ENCODE results near the gene TCTN2. TPM values are rescaled to one million over a fixed set of nuclear protein-coding genes. Genes with fewer than 3 reads are reported as not detected.

Gene TCTN2
- total and polyA plus RNA-seq, 2 of the 8 experiments (the other 6 are each of a cell fraction or from before 2014, with no cell fraction given) = 7.5 to 8.4 TPM

DNA sequence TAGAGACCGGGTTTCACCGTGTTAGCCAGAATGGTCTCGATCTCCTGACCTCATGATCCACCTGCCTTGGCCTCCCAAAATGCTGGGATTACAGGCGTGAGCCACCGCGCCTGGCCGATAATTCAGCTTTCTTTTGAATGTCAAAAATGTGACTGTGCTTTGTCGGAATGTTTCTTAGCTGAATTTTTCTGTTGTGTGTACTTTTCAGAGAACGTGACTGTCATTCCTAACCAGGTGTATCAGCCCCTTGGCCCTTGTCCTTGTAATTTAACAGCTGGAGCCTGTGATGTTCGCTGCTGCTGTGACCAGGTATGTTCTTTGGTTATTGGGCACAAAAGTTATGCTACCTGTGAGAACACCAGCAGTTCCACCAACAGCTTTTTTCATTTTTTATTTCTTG lies 8.1 kb downstream of the TCTN2 start (continued):
- TF ChIP-seq GABPA (IDR thresholded peaks at IDR 0.05; ENCODE audit: borderline replicate concordance, insufficient read depth, low read length) = no peak
- no peak for TF ChIP-seq RBBP5 (IDR thresholded peaks at IDR 0.05; ENCODE audit: borderline replicate concordance, low read depth, low read length)
- TF ChIP-seq FOSL1 (IDR thresholded peaks at IDR 0.05; ENCODE audit: insufficient read depth, low read depth, low read length) = no peak

Data from H1 (cell line).